Measurements from ENCODE around the gene HOXA10.

Gene HOXA10

DNA sequence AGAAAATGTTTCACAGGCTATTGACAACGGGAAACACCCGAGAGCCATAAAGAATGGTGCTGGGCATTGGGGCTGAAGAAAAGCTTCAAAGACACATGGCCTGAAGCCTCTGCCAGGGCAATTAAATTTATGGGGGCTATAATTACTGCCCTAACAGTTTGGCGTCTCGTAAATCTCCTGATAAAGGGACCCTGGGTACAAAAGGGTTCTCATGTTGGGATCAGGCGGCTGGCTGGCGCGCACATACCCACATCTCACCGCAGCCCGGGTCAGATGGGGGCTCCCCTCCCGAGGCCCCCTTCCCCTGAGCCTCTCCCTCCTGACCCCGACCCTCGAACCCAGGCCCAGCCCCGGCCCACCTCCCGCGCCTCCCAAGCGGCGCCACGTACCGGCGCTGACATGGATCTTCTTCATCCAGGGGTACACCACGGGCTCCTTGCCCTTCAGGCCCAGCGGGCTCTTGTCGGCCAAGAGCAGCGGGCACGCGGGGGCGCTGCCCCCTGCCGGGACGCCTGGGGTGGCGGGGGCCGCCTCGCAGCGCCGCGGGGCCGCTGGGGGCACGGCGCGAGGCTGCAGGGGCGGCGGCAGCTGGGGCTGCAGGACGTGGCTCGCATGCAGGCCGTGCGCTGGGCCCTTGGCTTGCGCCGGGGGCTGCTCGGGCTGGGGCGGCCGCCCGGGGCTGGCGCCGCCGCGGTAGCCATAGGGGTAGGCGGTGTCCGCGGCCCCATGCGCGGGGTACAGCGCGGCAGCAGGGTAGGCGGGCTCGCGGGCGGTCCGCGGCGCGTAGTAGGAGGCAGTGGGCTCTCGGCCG is 44.2 kb downstream of the HOXA10 start:
- H3K4me3 ChIP-seq (ENCODE audit: low read depth, low read length): no peak overlapping the region
- TF ChIP-seq, protein P1, sequence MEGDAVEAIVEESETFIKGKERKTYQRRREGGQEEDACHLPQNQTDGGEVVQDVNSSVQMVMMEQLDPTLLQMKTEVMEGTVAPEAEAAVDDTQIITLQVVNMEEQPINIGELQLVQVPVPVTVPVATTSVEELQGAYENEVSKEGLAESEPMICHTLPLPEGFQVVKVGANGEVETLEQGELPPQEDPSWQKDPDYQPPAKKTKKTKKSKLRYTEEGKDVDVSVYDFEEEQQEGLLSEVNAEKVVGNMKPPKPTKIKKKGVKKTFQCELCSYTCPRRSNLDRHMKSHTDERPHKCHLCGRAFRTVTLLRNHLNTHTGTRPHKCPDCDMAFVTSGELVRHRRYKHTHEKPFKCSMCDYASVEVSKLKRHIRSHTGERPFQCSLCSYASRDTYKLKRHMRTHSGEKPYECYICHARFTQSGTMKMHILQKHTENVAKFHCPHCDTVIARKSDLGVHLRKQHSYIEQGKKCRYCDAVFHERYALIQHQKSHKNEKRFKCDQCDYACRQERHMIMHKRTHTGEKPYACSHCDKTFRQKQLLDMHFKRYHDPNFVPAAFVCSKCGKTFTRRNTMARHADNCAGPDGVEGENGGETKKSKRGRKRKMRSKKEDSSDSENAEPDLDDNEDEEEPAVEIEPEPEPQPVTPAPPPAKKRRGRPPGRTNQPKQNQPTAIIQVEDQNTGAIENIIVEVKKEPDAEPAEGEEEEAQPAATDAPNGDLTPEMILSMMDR (IDR thresholded peaks at IDR 0.05; ENCODE audit: insufficient read depth, low read depth, low read length, missing control alignments): no peak
- no peak for DNase-seq (ENCODE audit: low read depth)

- no peak overlapping the region for H3K4me3 ChIP-seq (ENCODE audit: low read depth, low read length)
- no peak for DNase-seq (ENCODE audit: low read depth)
These were observed 45.1 kb downstream of the HOXA10 start for GRCh38 chr7:27128776-27129728.

GRCh38 chr7:27128034-27128433 is 46.1 kb downstream of the HOXA10 start:
- DNase-seq (ENCODE audit: low read depth): no peak
- no peak overlapping the region for H3K4me3 ChIP-seq (ENCODE audit: low read depth, low read length)
- TF ChIP-seq, protein P1 (IDR thresholded peaks at IDR 0.05; ENCODE audit: insufficient read depth, low read depth, low read length, missing control alignments): no peak

More at GRCh38 chr7:27128776-27129728, 45.1 kb downstream of the HOXA10 start:
- TF ChIP-seq, protein P1 (IDR thresholded peaks at IDR 0.05; ENCODE audit: insufficient read depth, low read depth, low read length, missing control alignments): no peak

- H3K4me3 ChIP-seq (ENCODE audit: low read depth, low read length): no peak overlapping the region
- TF ChIP-seq, protein P1 (IDR thresholded peaks at IDR 0.05; ENCODE audit: insufficient read depth, low read depth, low read length, missing control alignments): no peak
- no peak for DNase-seq (ENCODE audit: low read depth)
These were observed 47.4 kb downstream of the HOXA10 start for GRCh38 chr7:27126596-27127327.

DNA sequence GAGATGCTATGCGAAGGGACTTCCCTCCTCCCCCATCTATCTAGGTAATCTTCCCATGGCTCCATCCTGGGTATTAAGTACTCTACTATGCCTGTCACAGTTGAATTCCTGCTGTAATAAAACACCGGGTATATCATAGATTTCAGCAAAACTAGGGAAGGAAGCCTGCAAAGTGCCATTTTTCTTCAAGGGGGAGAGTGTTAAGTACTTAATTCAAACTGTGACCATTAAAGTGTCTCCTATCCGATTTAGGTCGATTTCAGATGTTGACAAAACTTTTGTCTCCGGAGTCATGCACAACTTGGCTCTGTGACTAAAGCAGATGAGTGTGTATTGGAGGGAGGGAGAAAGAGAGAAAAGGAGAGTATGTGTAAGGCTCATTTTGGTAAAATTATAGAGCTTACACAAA is 48.1 kb downstream of the HOXA10 start:
- no peak for DNase-seq (ENCODE audit: low read depth)
- no peak overlapping the region for H3K4me3 ChIP-seq (ENCODE audit: low read depth, low read length)
- TF ChIP-seq, protein P1 (IDR thresholded peaks at IDR 0.05; ENCODE audit: insufficient read depth, low read depth, low read length, missing control alignments): no peak

DNA sequence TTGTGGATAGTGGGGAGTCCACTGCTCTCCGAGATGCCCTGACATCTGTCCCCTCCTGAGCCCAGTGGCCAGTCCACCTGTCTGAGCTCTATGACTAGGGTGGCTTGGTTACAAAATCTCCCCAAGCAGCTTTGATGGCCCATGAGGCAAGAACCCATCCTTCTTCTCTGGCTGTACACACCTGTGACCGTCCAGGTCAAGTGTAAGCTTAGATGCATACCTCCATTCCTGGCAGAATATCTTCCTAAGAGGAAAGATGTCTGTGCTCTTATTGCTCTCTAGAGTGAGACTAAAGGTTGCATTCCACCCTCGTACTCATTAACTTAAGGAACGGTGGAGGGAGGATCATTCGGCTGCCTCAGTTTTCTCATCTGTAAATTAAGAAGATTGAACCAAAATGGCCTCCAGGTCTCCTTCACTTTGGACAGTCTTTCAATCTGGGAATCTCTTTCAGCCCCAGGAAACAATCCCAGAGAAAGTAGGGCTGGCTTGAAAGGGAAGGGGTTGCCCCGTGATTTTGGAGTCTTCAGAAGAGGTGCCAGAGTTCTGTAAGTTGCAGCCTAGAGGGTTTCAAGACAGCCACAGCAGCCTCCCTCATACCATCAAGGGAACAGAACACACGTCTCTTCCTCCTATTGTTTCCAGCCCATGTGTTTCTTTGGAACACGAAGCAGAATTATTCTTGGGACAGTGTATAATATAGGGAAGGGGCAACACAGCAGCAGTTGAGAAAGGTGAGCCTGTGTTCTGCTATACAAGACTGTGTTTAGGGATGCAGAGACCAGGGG is 49.0 kb downstream of the HOXA10 start:
- DNase-seq (ENCODE audit: low read depth): no peak
- TF ChIP-seq, protein P1 (IDR thresholded peaks at IDR 0.05; ENCODE audit: insufficient read depth, low read depth, low read length, missing control alignments): no peak
- H3K4me3 ChIP-seq (ENCODE audit: low read depth, low read length): no peak overlapping the region

Measured in GM12865 (cell line).